Central memory CD8-positive, alpha-beta T cell (primary cell): ENCODE measurements around the gene UBL3.

Experiments used
- ATAC-seq: fragments of 150-1000 bp; cut with Tn5 transposase; replicated peaks from 2 replicates; pipeline ENCODE4 v1.10.0; 2022; ENCODE audit warnings: mild to moderate bottlenecking, moderate FRiP score, moderate number of reproducible peaks; ENCODE audit not compliant: poor library complexity, severe bottlenecking; ENCODE audit errors: extremely low read depth
- DNase-seq, 2 donors: peaks; one replicate each; pipeline ENCODE4 v3.0.0; 2021; ENCODE audit warnings: low spot score in 2 of 2
- H3K27ac Mint-ChIP-seq: one replicate; pipeline ENCODE4 v1.8.0; 2022; ENCODE audit warnings: low read depth, mild to moderate bottlenecking, moderate library complexity, mixed read lengths
- H3K27me3 Mint-ChIP-seq: one replicate; pipeline ENCODE4 v1.8.0; 2022; ENCODE audit warnings: mixed read lengths
- H3K36me3 Mint-ChIP-seq: one replicate; pipeline ENCODE4 v1.8.0; 2022; ENCODE audit warnings: mild to moderate bottlenecking, moderate library complexity, mixed read lengths; ENCODE audit not compliant: insufficient read depth
- H3K4me1 Mint-ChIP-seq: one replicate; pipeline ENCODE4 v1.8.0; 2022; ENCODE audit warnings: mixed read lengths
- H3K4me3 Mint-ChIP-seq: one replicate; pipeline ENCODE4 v1.8.0; 2022; ENCODE audit warnings: mild to moderate bottlenecking, moderate library complexity, mixed read lengths
- H3K9me3 Mint-ChIP-seq: one replicate; pipeline ENCODE4 v1.8.0; 2022; ENCODE audit warnings: mixed read lengths

The UBL3 gene

GRCh38 chr13:29850213-29850898 is at the start of gene UBL3:
UBL3 (minus strand) TSS chr13:29850617; CDS start chr13:29849538, 1,079 bp downstream.
- H3K36me3 Mint-ChIP-seq = peaks cover 19% of the 10 kb centered on the region
- H3K9me3 Mint-ChIP-seq = no peaks in the 10 kb centered on the region
- ATAC-seq (peak; percentile 85), DNase-seq (peak; percentile 84 to 89)
- H3K27ac Mint-ChIP-seq = peak within 1 kb of the TSS; percentile 94
- peaks cover 39% of the 10 kb centered on the region for H3K4me1 Mint-ChIP-seq
- H3K4me3 Mint-ChIP-seq = peak within 1 kb of the TSS; percentile 94
- no peaks in the 10 kb centered on the region for H3K27me3 Mint-ChIP-seq

- DNase-seq = no peak
- H3K27ac Mint-ChIP-seq = no peak overlapping the region
- H3K4me1 Mint-ChIP-seq = peaks cover 24% of the 10 kb centered on the region
- H3K27me3 Mint-ChIP-seq = no peaks in the 10 kb centered on the region
- no peaks in the 10 kb centered on the region for H3K9me3 Mint-ChIP-seq
- H3K36me3 Mint-ChIP-seq = no peaks in the 10 kb centered on the region
- H3K4me3 Mint-ChIP-seq = no peak overlapping the region
- no peak for ATAC-seq
Measured at GRCh38 chr13:29897102-29897501, 46.7 kb upstream of the UBL3 start.

- Mint-ChIP-seq H3K4me3 (no peak overlapping the region), H3K36me3 (no peaks in the 10 kb centered on the region), H3K27me3 (no peaks in the 10 kb centered on the region), H3K9me3 (no peaks in the 10 kb centered on the region), H3K27ac (no peak overlapping the region), H3K4me1 (peaks cover 9% of the 10 kb centered on the region)
- DNase-seq (no peak), ATAC-seq (no peak)
Measured at GRCh38 chr13:29893438-29893837, 43.0 kb upstream of the UBL3 start.

- Mint-ChIP-seq H3K4me1 (peaks cover 19% of the 10 kb centered on the region), H3K27ac (no peak overlapping the region), H3K36me3 (no peaks in the 10 kb centered on the region), H3K9me3 (no peaks in the 10 kb centered on the region), H3K27me3 (no peaks in the 10 kb centered on the region), H3K4me3 (no peak overlapping the region)
- ATAC-seq (no peak), DNase-seq (no peak)
Measured at GRCh38 chr13:29892151-29892550, 41.7 kb upstream of the UBL3 start.

- Mint-ChIP-seq H3K27me3 (no peaks in the 10 kb centered on the region), H3K4me3 (no peak overlapping the region), H3K36me3 (peaks cover 1% of the 10 kb centered on the region), H3K4me1 (peaks cover 22% of the 10 kb centered on the region), H3K9me3 (no peaks in the 10 kb centered on the region), H3K27ac (no peak overlapping the region)
- DNase-seq (no peak), ATAC-seq (no peak)
Measured at GRCh38 chr13:29889111-29889510, 38.7 kb upstream of the UBL3 start.

GRCh38 chr13:29888306-29888705 is 37.9 kb upstream of the UBL3 start:
- Mint-ChIP-seq H3K9me3 (no peaks in the 10 kb centered on the region), H3K4me1 (peaks cover 18% of the 10 kb centered on the region), H3K36me3 (peaks cover 1% of the 10 kb centered on the region), H3K4me3 (no peak overlapping the region), H3K27ac (no peak overlapping the region), H3K27me3 (no peaks in the 10 kb centered on the region)
- DNase-seq = no peak
- no peak for ATAC-seq

- no peak overlapping the region for H3K4me3 Mint-ChIP-seq
- H3K27me3 Mint-ChIP-seq = no peaks in the 10 kb centered on the region
- ATAC-seq = no peak
- H3K27ac Mint-ChIP-seq = no peak overlapping the region
- no peaks in the 10 kb centered on the region for H3K9me3 Mint-ChIP-seq
- peaks cover 18% of the 10 kb centered on the region for H3K4me1 Mint-ChIP-seq
- DNase-seq = no peak
- H3K36me3 Mint-ChIP-seq = peaks cover 1% of the 10 kb centered on the region
Measured at GRCh38 chr13:29887686-29888085, 37.3 kb upstream of the UBL3 start.

GRCh38 chr13:29887030-29887557 is 36.7 kb upstream of the UBL3 start:
- no peak overlapping the region for H3K27ac Mint-ChIP-seq
- DNase-seq = no peak
- no peaks in the 10 kb centered on the region for H3K27me3 Mint-ChIP-seq
- H3K4me1 Mint-ChIP-seq = peaks cover 18% of the 10 kb centered on the region
- peaks cover 1% of the 10 kb centered on the region for H3K36me3 Mint-ChIP-seq
- no peak overlapping the region for H3K4me3 Mint-ChIP-seq
- ATAC-seq = no peak
- no peaks in the 10 kb centered on the region for H3K9me3 Mint-ChIP-seq

- H3K27me3 Mint-ChIP-seq = no peaks in the 10 kb centered on the region
- peaks cover 1% of the 10 kb centered on the region for H3K36me3 Mint-ChIP-seq
- DNase-seq (no peak), ATAC-seq (peak; percentile 52)
- no peaks in the 10 kb centered on the region for H3K9me3 Mint-ChIP-seq
- peak overlapping the region; percentile 71 for H3K27ac Mint-ChIP-seq
- peaks cover 18% of the 10 kb centered on the region for H3K4me1 Mint-ChIP-seq
- no peak overlapping the region for H3K4me3 Mint-ChIP-seq
Measured at GRCh38 chr13:29886446-29886845, 36.0 kb upstream of the UBL3 start.

GRCh38 chr13:29885989-29886388 is 35.6 kb upstream of the UBL3 start:
- peaks cover 1% of the 10 kb centered on the region for H3K36me3 Mint-ChIP-seq
- H3K4me3 Mint-ChIP-seq = no peak overlapping the region
- ATAC-seq (no peak), DNase-seq (no peak)
- peaks cover 18% of the 10 kb centered on the region for H3K4me1 Mint-ChIP-seq
- no peaks in the 10 kb centered on the region for H3K9me3 Mint-ChIP-seq
- H3K27me3 Mint-ChIP-seq = no peaks in the 10 kb centered on the region
- H3K27ac Mint-ChIP-seq = peak overlapping the region; percentile 71

- peaks cover 18% of the 10 kb centered on the region for H3K4me1 Mint-ChIP-seq
- H3K27me3 Mint-ChIP-seq = no peaks in the 10 kb centered on the region
- ATAC-seq (no peak), DNase-seq (no peak)
- no peak overlapping the region for H3K27ac Mint-ChIP-seq
- peaks cover 1% of the 10 kb centered on the region for H3K36me3 Mint-ChIP-seq
- no peaks in the 10 kb centered on the region for H3K9me3 Mint-ChIP-seq
- no peak overlapping the region for H3K4me3 Mint-ChIP-seq
Measured at GRCh38 chr13:29884671-29885430, 34.4 kb upstream of the UBL3 start.

GRCh38 chr13:29883941-29884518 is 33.6 kb upstream of the UBL3 start:
- no peak for ATAC-seq

More at GRCh38 chr13:29883941-29884518, 33.6 kb upstream of the UBL3 start:
- DNase-seq = no peak
- Mint-ChIP-seq H3K4me1 (peaks cover 18% of the 10 kb centered on the region), H3K36me3 (peaks cover 1% of the 10 kb centered on the region), H3K27ac (no peak overlapping the region), H3K4me3 (no peak overlapping the region), H3K9me3 (no peaks in the 10 kb centered on the region), H3K27me3 (no peaks in the 10 kb centered on the region)
